ENCODE measurements around the gene SPO11.

The SPO11 gene

DNA sequence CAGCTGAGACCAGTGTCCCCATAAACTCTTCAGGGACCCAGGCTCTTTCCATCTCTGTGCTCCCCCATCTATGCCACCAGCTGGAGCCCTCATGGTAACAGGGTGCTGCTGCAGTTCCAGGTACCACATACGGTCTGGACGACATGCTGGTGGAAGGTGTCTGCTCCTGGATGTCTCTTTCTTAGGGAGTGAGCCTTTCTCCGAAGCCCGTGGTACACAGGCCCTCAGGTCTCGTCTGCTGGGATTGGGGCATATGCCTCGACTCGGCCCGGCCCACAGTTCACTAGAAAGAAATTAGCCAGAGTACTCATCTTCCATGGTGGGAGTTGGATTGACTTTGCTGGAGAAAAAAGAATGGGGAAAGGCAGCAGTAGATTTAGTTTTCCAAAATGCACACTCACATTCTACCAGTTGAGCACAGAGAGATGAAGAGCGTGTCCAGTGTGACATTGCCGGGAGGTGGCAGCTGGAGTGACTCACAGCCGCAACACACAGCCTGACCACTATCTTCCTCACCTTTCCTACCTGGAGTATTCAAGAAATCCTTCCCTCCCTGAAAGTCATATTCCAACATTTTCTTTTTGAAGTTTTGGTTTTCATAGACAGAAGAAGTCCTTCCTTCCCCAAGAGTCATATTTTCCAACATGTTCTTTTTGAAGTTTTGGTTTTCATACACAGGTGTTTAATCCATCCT is 18.6 kb upstream of the SPO11 start:
- DNase-seq = no peak

DNA sequence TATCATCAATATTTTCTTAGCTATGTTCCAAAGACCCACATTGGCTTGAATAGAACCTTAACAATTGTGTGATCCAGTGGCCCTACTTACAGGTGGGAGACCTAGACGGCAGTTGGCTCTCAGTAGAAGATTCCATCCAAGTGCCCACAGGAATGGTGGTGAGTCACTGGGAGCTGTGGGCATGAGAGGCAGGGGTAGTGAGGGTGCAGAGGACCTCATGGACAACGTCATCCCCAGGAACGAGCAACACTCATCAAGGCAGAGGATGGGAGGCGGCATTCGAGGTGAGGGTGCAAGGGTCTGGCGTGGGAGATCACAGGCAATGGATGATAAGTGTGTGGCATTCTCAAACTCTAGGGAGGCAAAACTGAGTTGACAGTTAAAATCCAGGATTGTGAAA is 17.5 kb upstream of the SPO11 start:
- DNase-seq = no peak

DNA sequence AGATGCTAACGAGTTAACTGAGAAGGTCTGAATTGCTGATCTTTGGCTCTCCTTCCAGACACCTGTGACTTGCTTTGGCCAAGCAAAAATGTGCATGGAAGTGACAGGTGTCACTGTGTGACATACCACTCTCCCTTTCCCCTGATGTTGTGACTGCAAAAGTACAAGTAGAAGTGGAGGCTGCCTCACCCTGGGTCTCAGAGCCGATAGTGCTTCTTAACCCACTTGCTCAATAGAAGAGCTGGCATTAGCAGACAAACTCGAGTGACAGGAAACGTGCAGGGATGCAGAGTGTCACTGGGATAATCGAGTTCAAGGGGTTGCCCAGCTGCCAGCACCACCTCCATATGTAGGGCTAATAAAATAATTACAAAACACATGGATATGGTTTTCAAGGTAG is 16.4 kb upstream of the SPO11 start:
- no peak for DNase-seq

DNA sequence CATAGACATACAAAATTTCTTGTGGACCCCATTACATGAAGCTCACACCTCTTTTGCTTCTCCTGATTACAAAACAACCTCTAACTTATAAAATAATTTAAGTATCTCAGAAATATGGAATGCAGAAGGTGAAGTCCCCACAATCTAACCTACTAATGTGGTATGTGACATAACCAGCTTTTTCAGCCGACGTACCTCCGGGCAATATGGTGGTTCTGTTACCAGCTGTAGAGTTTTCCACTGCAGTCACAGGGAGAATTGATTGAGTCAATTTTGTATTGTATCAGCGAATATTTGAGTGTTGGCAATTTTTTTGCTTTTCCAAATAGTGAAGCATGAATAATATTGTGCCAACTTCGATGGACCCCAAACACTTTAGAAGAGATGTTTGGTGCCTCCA is 15.7 kb upstream of the SPO11 start:
- DNase-seq = no peak

DNA sequence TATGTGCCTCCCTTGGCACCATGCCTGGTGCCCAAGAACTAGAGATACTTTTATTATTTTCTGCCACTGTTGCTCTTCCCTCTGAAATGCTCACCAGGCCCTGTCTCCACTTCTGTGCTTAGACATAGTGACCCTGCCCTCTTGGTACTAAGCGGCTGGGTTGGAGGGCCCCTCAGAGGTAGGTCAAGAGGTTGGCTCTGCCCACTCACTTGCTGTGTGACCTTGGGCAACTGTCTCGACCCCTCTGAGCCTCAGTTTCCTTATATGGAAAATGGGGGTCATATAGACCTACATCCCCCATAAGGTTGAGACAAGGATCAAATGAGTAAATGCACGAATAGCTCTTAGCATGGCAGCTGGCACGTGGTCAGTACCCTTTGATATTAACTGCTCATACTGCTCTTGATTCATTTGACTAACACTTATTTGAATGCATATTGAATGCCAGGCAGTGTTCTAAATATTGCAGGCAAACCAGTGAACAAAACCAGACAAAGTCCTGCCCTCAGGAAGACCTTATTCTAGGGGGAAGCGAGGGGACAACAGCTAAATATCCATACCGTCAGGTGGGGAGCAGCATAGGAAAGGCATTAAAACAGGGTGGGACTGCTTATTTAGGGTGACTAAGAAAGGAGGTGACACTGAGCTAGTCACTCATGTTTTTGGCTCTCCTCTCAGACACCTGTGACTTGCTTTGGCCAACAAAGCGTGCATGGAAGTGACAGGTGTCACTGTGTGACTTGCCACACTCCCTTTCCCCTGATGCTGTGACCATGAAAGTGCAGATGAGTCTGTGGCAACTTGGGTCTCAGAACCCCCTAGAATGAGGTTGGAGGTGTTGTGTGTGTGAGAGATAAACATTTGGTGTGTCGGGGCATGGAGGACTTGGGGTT is 14.3 kb upstream of the SPO11 start:
- no peak for DNase-seq

DNA sequence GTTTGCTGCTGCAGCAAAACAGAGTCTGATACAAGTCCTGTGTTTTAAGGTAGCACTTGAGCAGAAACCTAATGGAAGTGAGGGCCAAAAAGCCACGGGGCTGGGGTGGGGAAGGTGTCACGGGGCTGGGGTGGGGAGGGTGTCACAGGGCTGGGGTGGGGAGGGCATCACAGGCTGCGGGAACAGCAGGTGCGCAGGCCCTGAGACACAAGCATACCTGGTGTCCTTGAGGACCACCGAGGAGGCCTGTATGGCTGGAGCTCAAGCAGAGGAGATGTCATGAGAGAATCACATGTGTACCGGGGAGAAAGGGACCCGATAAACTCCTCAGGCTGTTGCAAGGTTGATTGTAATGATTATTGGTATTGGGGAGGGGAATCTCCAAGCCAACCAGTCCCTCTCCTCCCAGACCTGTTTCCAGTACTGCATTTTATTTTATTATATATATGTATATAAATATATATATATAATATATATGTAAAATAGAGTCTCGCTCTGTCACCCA is 13.6 kb upstream of the SPO11 start:
- DNase-seq = no peak

DNA sequence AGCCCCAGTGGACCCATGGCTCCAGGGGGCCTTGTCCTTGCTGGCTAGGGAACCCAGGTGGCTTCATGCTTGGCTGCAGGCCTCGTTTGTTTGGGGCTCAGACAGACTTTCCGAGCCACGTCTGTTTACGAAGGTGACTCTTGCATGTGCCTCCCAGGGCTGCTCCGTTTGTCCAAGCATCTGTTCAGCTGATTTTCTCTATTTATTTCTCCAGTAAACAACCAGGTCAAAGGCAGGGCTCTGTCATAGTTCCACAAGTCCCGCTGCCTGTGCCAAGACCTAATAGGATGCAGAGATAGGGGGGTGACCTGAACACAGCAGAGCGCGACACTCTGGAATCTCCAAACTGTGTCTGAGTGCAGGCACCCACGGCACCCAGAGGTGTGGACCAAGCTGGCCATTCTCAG is 12.8 kb upstream of the SPO11 start:
- no peak for DNase-seq

DNA sequence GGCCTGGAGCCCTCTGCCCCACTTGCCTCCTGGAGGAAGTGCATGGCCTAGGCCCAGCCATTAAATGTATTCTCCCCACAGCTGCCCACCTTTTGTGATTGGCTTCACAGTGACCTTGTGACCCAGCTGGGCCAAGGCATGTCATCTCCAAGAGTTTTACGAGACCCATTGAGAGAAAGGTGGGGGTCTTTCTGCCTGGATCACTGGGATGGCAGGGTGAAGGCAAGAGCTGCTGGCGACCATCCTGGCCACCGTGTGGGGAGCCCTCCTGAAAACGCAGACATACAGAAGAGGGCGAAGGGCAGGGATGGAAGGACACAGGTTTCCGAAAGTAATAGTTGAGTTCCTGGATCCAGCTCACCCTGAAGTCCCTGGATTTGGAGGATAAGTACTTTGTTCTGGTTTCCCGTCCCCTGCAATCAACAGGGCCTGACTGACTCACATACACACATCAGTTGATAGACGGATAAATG is 12.3 kb upstream of the SPO11 start:
- no peak for DNase-seq

DNA sequence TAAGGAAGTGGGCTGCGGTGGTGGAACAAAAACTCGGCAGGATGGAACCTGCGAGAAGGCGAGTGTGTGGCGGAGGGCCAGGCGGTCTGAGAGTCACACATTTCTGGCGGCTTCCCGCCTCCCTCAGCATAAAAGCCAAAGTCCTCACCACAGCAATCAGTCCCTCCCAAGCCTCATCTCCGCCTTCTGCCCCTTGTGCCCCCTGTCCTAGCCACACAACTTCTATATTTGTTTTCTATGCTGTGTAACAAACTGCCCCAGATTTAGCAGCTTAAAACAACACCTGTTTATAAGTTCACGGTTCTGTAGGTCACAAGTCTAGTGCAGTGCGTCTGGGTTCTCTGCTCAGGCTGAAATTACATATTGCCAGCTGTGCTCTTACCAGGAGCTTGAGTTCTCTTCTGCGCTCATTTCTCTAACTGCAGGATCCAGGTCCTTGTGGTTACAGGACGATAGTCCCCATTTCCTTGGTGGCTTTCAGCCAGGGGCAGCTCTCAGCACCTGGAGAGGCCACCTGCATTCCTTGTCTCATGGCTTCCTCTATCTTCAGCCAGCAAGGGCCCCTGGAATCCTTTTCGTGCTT is 11.7 kb upstream of the SPO11 start:
- DNase-seq = no peak

DNA sequence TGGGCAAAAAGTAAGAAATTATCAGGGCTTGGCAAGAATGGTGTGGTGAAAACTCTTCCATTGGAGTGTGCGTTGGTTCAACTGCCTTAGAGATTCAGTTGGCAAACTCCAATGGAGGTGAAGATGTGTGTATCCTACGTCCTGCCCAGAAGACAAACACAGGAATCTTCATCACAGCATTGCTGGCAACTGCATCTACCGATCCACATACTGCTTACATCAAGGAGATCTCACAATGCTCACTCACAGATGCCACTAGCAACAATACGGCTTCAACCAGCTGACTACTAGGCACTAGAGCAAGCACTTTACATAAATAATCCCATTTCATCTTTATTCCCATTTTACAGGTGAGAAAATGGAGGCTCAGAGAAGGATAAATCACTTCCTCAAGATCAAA is 10.0 kb upstream of the SPO11 start:
- DNase-seq = no peak

DNA sequence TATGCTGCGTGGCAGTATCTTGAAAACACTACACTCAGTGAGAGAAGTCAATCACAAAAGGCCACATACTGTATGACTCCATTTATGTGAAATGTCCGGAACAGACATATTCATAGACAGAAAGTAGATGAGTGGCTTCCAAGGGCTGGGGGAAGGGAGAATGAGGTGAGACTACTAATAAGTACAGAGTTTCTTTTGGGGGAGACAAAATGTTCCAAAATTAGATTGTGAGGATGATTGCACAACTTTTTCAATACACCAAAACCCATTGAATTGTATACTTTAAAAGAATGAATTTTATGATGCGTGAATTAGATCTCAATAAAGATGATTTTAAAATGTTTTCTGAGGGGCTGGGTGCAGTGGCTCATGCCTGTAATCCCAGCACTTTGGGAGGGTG is 9.2 kb upstream of the SPO11 start:
- DNase-seq = no peak

DNA sequence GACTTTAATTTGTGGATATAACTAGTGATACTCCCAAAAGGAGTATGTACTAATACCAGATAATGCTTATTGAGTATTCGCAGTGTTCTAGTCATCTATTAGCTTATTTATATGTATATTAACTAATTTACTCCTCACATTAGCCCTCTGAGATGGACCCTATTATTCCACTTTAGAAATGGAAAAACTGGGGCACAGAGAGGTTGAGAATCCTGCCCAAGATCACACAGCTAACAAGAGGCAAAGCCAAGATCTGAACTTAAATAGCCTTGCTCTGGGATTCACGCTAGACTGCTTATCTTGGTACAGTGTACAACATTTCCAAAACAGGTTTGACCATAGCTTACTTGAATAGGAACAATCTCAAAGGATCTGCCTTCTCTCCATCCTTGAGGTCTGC is 8.5 kb upstream of the SPO11 start:
- no peak for DNase-seq

DNA sequence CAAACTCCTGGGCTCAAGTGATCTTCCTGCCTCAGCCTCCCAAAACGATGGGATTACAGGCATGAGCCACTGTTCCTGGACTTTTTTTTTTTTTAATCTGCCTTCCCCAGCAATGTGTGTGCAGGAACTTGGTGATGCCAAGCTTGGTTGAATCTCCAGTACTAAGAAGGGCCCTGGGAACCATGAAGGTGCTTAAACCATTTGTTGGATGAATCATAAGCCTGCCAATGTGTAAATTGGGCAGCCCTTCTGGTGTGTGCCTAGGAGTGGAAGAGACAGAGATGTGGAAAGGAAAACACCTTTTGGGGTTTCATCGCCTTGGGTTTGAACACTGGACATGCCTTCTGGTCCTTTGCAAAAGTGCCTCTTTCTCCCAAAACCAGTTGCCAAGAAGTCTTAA is 7.1 kb upstream of the SPO11 start:
- no peak for DNase-seq

DNA sequence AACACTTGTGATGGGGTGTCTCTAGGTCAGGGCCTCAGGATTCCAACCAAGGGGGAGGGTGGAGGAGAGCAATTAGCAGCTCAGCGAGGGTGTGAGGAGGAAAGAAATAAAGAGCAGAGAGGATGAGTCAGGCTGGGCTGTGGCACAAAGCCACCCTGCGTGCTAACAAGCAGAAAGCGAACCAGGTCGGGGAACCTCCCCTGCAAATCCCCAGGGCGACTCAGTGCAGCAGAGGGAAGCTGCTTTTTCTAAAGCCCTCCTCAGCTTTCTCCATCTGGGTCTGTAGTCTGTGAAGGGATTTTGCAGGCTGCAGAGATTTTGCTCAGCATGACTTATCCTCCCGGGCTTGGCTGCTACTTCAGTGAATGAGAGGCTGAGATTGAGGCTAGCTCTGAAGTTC is 6.6 kb upstream of the SPO11 start:
- no peak for DNase-seq

DNA sequence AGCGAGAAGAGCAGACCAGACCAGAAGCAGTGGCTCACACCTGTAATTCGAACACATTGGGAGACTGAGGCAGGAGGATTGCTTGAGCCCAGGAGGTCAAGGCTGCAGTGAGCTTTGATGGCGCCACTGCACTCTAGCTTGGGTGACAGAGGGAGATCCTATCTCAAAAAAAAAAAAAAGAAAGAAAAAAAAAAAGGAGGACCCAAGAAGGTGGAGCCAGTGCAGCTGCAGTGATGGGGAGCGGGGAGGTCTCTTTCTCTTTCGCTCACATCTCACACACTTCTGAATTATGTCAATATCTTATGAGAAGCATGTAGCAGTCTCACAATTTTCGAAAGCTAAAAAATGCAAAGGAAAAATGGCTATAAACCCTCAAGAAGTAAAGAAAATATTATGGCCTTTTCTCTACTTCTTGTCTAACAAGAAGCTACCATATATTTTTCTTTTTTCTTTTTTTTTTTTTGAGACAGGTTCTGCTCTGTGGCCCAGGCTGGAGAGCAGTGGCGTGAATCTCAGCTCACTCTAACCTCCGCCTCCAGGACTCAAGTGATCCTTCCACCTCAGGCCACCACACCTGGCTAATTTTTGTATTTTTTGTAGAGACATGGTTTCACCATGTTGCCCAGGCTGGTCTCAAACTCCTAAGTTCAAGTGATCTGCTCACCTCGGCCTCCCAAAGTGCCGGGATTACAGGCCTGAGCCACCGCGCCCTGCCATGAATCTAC is 3.8 kb upstream of the SPO11 start:
- DNase-seq = no peak

DNA sequence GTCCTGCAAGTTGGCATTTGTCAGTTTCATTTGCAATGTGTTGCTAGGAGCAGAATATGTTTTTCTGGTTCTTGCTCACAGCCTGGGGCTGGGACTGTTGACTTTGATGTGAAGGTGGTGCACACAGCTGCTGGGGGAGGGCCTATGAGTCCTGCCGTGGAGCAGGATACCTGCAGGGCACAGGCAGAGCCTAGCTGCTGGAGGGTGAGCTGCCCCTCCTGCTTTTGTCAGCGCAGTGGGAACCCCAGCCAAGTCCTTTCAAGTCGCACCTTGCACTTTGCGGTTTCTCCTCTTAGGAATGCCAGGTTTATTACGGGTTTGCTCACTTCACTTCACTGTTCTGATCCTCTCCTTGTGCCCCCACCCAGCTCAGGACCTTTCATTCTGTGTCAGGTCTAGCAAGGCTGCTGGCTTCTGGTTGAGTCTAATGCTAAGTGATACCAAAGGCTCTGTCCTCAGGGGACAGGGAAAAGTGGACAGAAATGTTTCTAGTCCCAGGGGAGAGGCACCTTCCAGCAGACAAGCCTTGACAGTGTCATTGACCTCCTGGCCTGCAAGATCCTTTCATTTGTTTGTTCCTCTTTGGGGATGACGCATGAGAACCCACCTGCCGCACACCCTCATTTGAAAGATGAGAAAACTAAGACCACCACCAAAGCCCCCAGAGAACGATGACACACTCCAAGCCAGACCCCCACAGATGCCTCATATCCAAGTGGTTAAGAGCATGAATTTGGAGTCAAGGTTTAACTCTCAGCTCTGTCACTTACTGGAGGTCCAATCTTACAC is 2.7 kb upstream of the SPO11 start:
- no peak for DNase-seq

DNA sequence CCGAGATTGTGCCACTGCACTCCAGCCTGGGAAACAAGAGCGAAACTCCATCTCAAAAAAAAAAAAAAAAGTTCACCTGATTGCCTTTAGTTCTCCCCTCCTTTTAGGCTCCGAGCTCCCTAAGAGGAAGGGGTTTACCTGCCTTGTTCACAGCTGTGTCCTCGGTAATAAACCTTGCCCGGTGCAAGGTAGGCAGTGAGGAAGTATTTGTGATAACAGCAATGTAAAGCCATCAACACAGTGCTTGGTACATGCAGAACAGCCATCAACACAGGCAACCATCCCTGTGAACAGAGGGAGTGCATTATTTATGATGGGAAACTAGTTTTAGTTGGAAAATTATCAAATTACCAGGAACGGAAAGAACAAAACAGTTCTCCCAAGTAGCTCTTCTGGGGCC is 1.8 kb upstream of the SPO11 start:
- no peak for DNase-seq

DNA sequence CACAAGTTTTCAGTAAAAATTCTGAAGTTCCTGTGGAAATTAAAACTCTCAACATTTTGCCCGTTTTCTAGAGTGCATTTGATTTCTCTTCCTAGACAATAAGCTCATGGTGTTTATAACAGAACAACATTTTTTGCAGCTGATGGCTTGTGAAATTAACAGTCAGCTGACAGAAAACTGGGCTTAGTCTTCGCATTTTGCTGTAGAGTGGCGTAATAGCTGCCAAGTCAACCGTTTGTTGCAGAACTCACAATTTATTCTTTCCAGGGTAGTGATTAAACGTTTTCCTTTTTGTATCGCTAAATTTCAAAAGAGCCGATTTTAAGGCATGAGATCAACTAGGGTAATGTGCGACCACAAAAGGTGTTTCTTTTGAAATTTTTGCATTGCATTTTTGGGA is 1.4 kb downstream of the SPO11 start:
- no peak for DNase-seq

DNA sequence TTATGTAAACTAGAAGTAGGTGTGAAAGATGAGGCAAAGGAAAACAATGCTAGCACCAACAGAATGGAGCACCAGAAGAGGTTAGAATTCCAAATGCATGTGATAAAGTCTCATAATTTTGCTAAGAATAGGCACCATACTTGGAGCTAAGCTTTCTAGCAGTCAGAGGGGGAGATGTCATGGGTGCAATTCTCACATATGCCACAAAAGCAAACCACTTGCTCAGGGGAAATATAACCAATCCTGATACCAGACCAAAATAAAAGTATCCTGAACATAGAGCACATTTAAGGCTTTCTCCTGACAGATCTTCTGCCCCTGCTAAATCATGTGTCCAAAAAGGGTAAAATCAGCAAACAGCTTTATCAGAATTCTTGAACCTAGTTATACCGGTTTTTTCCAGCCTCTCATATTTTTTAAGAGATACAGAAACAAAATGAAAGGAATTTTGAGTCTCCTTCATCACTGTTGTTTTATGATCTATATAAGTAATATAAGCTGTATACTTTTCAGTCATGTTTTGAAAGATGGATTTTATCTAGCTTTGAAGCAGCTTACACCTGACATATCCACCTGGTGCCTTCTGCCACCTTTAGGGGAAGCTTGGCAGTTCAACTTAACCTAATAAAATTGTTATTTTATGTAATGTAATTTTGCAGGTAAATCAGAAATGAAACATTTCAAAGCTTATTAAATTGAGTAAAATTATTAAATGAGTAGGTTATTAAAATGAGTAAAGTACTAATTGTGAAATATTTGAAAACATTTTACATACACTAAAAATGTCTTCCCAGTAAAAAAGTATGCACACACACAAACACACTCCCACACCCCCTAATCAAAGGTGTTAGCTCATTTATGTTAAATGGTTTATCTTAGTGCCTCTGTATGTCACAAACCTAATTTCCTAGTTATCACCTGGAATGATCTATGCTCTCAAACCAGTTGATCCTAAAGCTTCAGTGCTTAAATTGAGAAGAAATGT is 2.8 kb downstream of the SPO11 start:
- no peak for DNase-seq

DNA sequence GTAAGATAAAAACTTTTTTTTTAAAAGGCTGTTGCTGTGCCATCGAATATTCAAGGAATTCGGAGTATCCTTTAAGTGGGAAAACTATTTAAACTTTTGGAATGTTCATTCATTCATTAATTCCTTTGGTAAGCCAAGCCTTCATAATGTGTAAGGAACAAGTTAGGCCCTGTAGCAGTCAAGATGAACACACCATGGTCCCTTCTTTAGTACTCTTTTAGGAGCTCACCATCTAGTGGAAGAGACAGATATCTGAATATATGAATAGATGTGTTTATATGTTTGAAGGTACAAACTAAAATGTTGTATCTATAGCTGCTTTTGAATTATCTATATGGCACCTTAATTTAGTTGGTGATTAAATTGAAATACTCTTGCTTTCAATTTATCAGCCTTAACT is 5.8 kb downstream of the SPO11 start:
- no peak for DNase-seq

DNA sequence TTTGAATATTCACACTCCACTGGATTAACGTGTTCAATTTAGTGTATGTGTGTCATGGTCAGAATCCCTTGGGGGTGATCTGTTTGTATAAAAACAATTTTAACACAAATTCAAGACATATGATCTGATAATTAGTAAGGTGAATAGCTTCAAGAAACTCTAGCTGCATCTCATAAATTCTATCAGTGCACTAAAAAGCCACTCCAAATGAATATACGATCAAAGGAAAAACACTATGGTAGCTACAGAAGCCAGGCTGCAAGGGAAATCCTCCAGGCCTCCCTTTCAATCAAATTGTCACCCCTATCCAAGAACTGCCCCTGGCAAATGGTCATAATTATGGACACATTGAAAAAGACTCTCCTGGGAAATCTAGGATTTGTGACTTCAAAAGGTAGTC is 12.1 kb downstream of the SPO11 start:
- DNase-seq = no peak

All from activated effector memory CD4-positive, alpha-beta T cell treated with Interleukin-2 at 50 U/mL for 16 hours (primary cell).